Upper lobe of left lung (tissue), 6 donors: Measurements from ENCODE around the gene CNIH2. TPM values are rescaled to one million over a fixed set of nuclear protein-coding genes. Genes with fewer than 3 reads are reported as not detected.

Source experiments
- ATAC-seq, 2 donors: fragments of 200-7000 bp; cut with Tn5 transposase; one replicate each; pipeline ENCODE4 v1.9.1; 2022; ENCODE audit warnings: mild to moderate bottlenecking in 2 of 2, moderate library complexity in 2 of 2; ENCODE audit not compliant: low FRiP score in 2 of 2
- DNase-seq, 2 donors: peaks; one replicate each; pipeline ENCODE4 v3.0.0-alpha.2; 2019 to 2020
- H3K27ac ChIP-seq, 4 donors: fragments of 200-600 bp; sonication (generic); one replicate each; pipeline ENCODE4 v1.5.1; 2016 to 2019
- H3K27me3 ChIP-seq, 4 donors: fragments of 200-600 bp; sonication (generic); one replicate each; pipeline ENCODE4 v1.5.1; 2017 to 2019
- H3K36me3 ChIP-seq, 4 donors: fragments of 200-600 bp; sonication (generic); one replicate each; pipeline ENCODE4 v1.5.1; 2016 to 2019
- H3K4me1 ChIP-seq, 4 donors: fragments of 200-600 bp; sonication (generic); one replicate each; pipeline ENCODE4 v1.5.1; 2018 to 2019
- H3K4me3 ChIP-seq, 4 donors: fragments of 200-600 bp; sonication (generic); one replicate each; pipeline ENCODE4 v1.5.1; 2017 to 2019; ENCODE audit warnings: mild to moderate bottlenecking in 2 of 4, moderate library complexity in 1 of 4
- H3K9me3 ChIP-seq, 4 donors: fragments of 200-600 bp; sonication (generic); one replicate each; pipeline ENCODE4 v1.5.1; 2018 to 2019
- EP300 ChIP-seq, 4 donors: sonication (generic); formaldehyde crosslinking; IDR thresholded peaks; one replicate each; pipeline ENCODE4 v1.5.1; 2017; ENCODE audit warnings: antibody characterized with exemption in 4 of 4, control low read depth in 2 of 4
- POLR2A ChIP-seq, 4 donors: fragments of 450-650 bp; IDR thresholded peaks; one replicate each; pipeline ENCODE4 v1.5.1; 2016 to 2017; ENCODE audit warnings: antibody characterized with exemption in 4 of 4, mild to moderate bottlenecking in 2 of 4
- POLR2AphosphoS5 ChIP-seq, 2 donors: sonication (generic); formaldehyde crosslinking; IDR thresholded peaks; one replicate each; pipeline ENCODE4 v1.5.1; 2017; ENCODE audit warnings: antibody characterized with exemption in 2 of 2
- WGBS, 2 donors: methylation state at CpG; one replicate each; pipeline ENCODE4 v1.1.5; 2017 to 2018; 5-methylcytosine and 5-hydroxymethylcytosine counted together
- total RNA-seq, 6 donors: library from RNA; depleted of rRNA in 4 of 6; stranded (reverse); fragments of >200 nt in 4 of 6; gene quantifications; one replicate each; pipeline versions ENCODE4 v1.1.0 to v1.2.1, GENCODE V29; 2016 to 2021
- TF ChIP-seq, protein P1 (sequence below), 6 experiments: fragments of 450-650 bp in 4 of 6; fragments of 200-600 bp in 2 of 6; sonication (generic) in 2 of 6; IDR thresholded peaks; one replicate each; pipeline ENCODE4 v1.5.1; 2016 to 2019; ENCODE audit warnings: antibody characterized with exemption in 6 of 6
- donor health status: DM: no; HTN: no; CAD: no; lungs with moderate emphysema.
- donor health status: DM: no; HTN: yes; CAD: no; lungs with severe emphysema.

The CNIH2 gene
- total RNA-seq, 6 donors from 2014 or later, result 1.4 to 2.0 (median 1.6) TPM; not detected in 2

GRCh38 chr11:66278363-66279091, 552 bp downstream of the CNIH2 start:
- ATAC-seq (no peak), DNase-seq (no peak)
- Histone ChIP-seq H3K9me3 (no peaks in the 10 kb centered on the region), H3K27ac (no peak overlapping the region), H3K36me3 (peaks cover 11 to 38% (median 35%) of the 10 kb centered on the region in 4 donors), H3K4me3 (peak overlapping the region in 3 of 4 donors; percentile 19 to 46 (median 37)), H3K27me3 (no peaks in the 10 kb centered on the region), H3K4me1 (peaks cover 20 to 31% (median 20%) of the 10 kb centered on the region in 4 donors)
- TF ChIP-seq, protein P1, sequence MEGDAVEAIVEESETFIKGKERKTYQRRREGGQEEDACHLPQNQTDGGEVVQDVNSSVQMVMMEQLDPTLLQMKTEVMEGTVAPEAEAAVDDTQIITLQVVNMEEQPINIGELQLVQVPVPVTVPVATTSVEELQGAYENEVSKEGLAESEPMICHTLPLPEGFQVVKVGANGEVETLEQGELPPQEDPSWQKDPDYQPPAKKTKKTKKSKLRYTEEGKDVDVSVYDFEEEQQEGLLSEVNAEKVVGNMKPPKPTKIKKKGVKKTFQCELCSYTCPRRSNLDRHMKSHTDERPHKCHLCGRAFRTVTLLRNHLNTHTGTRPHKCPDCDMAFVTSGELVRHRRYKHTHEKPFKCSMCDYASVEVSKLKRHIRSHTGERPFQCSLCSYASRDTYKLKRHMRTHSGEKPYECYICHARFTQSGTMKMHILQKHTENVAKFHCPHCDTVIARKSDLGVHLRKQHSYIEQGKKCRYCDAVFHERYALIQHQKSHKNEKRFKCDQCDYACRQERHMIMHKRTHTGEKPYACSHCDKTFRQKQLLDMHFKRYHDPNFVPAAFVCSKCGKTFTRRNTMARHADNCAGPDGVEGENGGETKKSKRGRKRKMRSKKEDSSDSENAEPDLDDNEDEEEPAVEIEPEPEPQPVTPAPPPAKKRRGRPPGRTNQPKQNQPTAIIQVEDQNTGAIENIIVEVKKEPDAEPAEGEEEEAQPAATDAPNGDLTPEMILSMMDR (IDR thresholded peaks at IDR 0.05), result no peak
- TF ChIP-seq POLR2A (IDR thresholded peaks at IDR 0.05) (no peak), POLR2AphosphoS5 (IDR thresholded peaks at IDR 0.05) (no peak), EP300 (IDR thresholded peaks at IDR 0.05) (no peak)
- WGBS, 2 donors, result 15 to 17% methylated on average over 7 to 14 of the region's 45 CpGs

DNA sequence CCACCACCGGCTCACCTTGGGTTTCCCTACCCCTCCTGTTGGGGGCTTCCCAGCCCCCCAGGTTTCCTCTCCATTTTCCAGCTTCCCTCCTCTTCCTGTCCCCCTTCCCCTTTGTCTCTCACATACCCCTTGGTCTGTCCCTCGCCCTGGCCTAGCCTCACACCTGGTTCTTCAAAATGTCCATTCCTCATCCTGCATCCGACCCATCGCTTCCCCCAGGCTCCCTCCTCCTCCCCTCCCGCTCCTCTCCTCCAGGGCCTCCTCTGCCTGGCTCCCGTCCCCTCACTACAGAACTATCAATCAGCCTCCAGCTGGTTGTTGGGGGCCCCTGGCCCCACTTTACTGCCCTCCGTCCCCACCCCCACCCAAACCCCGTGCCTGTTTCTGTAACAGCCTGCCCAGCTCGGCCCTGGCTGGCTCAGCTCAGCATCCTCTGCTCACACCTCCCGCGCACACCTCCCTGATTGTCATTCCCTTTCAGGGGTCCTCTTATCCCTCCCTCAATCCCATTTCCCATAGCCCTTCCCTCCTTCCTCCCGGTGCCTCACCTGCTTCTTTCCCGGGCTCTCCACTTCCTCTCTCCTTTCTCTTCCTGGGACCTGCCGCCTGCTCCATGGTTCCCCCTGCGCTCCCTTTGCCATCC, 1.2 kb downstream of the CNIH2 start:
- TF ChIP-seq EP300 (IDR thresholded peaks at IDR 0.05), result no peak
- ATAC-seq (no peak), DNase-seq (peak in 1 of 2 donors; percentile 20)
- WGBS, 2 donors, result 73 to 76% methylated on average over 13 to 15 of the region's 15 CpGs
- Histone ChIP-seq H3K27ac (no peak overlapping the region), H3K36me3 (peaks cover 9 to 36% (median 30%) of the 10 kb centered on the region in 4 donors), H3K4me1 (peaks cover 20 to 31% (median 20%) of the 10 kb centered on the region in 4 donors), H3K9me3 (no peaks in the 10 kb centered on the region), H3K27me3 (no peaks in the 10 kb centered on the region), H3K4me3 (no peak overlapping the region)

GRCh38 chr11:66280428-66280827, 2.5 kb downstream of the CNIH2 start:
- peaks cover 20 to 31% (median 20%) of the 10 kb centered on the region in 4 donors for H3K4me1 ChIP-seq
- H3K36me3 ChIP-seq, result peaks cover 2 to 34% (median 22%) of the 10 kb centered on the region in 4 donors
- H3K27me3 ChIP-seq, result no peaks in the 10 kb centered on the region
- H3K27ac ChIP-seq, result no peak overlapping the region
- DNase-seq, result peak in 1 of 2 donors; percentile 78
- TF ChIP-seq POLR2A (IDR thresholded peaks at IDR 0.05) (no peak), POLR2AphosphoS5 (IDR thresholded peaks at IDR 0.05) (no peak)
- ATAC-seq, result no peak
- H3K4me3 ChIP-seq, result no peak overlapping the region
- no peaks in the 10 kb centered on the region for H3K9me3 ChIP-seq
- 93 to 100% methylated on average over 1 to 13 of the region's 14 CpGs for WGBS, 2 donors

DNA sequence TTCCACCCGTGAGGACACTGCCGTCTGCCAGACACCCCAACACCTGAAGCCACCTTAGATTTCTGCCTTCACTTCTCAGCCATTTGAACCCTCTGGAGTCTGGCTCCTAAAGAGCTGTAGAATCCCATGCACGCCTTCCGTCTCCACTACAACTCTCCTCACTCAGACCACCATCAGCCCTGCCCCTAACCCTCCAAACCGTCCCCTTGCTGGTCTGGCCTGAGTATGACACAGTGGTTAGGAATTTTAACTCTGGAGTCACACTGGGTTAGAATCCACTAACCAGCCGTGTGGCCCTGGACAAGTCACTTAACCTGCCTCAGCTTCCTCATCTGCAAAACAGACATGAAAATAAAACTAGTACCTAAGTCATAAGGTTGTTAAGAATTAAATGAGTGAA, 3.0 kb downstream of the CNIH2 start:
- no peaks in the 10 kb centered on the region for H3K27me3 ChIP-seq
- no peak for ATAC-seq
- WGBS, 2 donors, result 87 to 88% methylated on average over 6 of the region's 6 CpGs
- no peak overlapping the region for H3K4me3 ChIP-seq
- peaks cover 20 to 31% (median 20%) of the 10 kb centered on the region in 4 donors for H3K4me1 ChIP-seq
- peaks cover 0 to 32% (median 19%) of the 10 kb centered on the region in 4 donors for H3K36me3 ChIP-seq
- no peak for DNase-seq
- H3K9me3 ChIP-seq, result no peaks in the 10 kb centered on the region
- TF ChIP-seq POLR2A (IDR thresholded peaks at IDR 0.05) (no peak), EP300 (IDR thresholded peaks at IDR 0.05) (no peak), POLR2AphosphoS5 (IDR thresholded peaks at IDR 0.05) (no peak)
- TF ChIP-seq, protein P1 (IDR thresholded peaks at IDR 0.05), result no peak
- H3K27ac ChIP-seq, result no peak overlapping the region

DNA sequence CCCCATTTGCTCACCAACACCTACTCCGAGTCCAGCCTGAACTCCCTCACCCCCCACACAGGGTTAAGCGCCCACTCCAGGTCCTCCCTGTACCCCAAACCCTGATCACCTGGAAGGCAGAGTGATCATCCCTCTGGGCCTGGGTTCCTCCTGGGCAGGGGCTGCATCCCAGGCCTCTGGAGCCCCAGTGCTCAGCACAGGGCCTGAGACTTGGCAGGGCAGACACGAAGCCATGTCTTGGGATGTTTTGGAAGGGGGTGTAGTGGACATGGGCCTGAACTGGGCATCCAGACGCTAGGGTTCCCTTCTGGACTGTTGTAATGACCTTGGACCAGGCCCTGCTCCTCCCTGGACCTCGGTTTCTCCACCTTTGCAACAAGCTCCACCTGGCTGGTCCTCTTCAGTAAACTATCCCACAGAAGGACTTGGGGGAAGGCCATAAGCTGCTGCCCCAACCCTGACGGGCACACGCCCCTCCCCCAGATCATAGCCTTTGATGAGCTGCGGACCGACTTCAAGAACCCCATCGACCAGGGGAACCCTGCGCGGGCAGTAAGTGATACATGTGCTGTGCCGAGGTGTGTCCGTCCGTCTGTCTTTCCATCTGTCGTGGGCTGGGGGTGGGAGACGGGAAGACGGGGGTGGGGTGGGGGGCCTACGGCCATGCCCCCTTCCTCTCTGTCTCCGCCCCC, 3.9 kb downstream of the CNIH2 start:
- ATAC-seq, result no peak
- Histone ChIP-seq H3K9me3 (no peaks in the 10 kb centered on the region), H3K4me3 (no peak overlapping the region), H3K27me3 (no peaks in the 10 kb centered on the region), H3K36me3 (peaks cover 0 to 29% (median 11%) of the 10 kb centered on the region in 4 donors), H3K4me1 (peaks cover 20 to 32% (median 20%) of the 10 kb centered on the region in 4 donors), H3K27ac (no peak overlapping the region)
- TF ChIP-seq EP300 (IDR thresholded peaks at IDR 0.05) (no peak), POLR2A (IDR thresholded peaks at IDR 0.05) (no peak), POLR2AphosphoS5 (IDR thresholded peaks at IDR 0.05) (no peak)
- TF ChIP-seq, protein P1 (IDR thresholded peaks at IDR 0.05), result no peak
- 31 to 74% methylated on average over 5 to 17 of the region's 20 CpGs for WGBS, 2 donors
- DNase-seq, result no peak
